Epithelial cell of proximal tubule (primary cell): ENCODE results near the gene TSHB. TPM values are rescaled to one million over a fixed set of nuclear protein-coding genes. Genes with fewer than 3 reads are reported as not detected.
"Not testable (repeated sequence)": the region's sequence is repeated elsewhere in the genome, so short reads cannot be mapped to it uniquely, and the experiment has no call there.

Experiments used
- DNase-seq: peaks from one replicate; pipeline ENCODE4 v3.0.0-alpha.2; 2011; ENCODE audit warnings: low read depth
- H3K4me3 ChIP-seq: 2 replicates; pipeline ENCODE4 v1.5.1; 2011; ENCODE audit warnings: low read depth, mild to moderate bottlenecking, low read length
- total RNA-seq: library from RNA; depleted of rRNA; stranded (reverse); fragments of >200 nt; gene quantifications from 2 replicates; pipeline ENCODE4 v1.2.3, GENCODE V29; 2015
- TF ChIP-seq, protein P1 (sequence below): conservative IDR thresholded peaks from 2 replicates; pipeline ENCODE4 v1.5.1; 2012; ENCODE audit warnings: low read depth, mild to moderate bottlenecking, low read length

The TSHB gene
- total RNA-seq, 1 donor from 2014 or later: not detected

DNA sequence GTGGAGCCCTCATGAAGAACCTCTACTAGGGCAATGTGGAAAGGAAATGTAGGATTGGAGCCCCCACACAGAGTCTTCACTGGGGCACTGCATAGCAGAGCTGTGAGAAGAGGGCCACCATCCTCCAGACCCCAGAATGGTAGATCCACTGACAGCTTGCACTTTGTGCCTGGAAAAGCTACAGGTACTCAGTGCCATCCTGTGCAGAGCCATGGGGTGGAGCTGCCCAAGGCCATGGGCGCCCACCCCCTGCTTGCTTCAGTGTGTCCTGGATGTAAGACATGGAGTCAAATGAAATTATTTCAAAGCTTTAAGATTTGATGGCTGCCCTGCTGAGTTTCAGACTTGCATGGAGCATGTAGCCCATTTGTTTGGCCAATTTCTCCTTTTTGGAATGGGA lies 17.2 kb upstream of the TSHB start:
- TF ChIP-seq, protein P1, sequence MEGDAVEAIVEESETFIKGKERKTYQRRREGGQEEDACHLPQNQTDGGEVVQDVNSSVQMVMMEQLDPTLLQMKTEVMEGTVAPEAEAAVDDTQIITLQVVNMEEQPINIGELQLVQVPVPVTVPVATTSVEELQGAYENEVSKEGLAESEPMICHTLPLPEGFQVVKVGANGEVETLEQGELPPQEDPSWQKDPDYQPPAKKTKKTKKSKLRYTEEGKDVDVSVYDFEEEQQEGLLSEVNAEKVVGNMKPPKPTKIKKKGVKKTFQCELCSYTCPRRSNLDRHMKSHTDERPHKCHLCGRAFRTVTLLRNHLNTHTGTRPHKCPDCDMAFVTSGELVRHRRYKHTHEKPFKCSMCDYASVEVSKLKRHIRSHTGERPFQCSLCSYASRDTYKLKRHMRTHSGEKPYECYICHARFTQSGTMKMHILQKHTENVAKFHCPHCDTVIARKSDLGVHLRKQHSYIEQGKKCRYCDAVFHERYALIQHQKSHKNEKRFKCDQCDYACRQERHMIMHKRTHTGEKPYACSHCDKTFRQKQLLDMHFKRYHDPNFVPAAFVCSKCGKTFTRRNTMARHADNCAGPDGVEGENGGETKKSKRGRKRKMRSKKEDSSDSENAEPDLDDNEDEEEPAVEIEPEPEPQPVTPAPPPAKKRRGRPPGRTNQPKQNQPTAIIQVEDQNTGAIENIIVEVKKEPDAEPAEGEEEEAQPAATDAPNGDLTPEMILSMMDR: no peak
- DNase-seq: no peak
- H3K4me3 ChIP-seq: no peak overlapping the region

DNA sequence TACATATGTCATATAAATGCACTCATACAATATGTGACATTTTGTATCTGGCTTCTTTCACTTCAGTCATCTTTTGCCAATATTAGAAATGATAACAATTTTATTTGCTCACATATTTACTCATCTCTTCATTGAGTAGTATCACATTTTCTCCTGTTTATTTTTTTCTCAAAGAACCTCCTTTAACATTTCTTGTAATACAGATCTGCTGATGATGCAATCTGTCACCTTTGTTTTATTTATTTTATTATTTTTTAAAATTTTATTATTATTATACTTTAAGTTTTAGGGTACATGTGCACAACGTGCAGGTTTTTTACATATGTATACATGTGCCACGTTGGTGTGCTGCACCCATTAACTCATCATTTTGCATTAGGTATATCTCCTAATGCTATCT lies 15.8 kb upstream of the TSHB start:
- no peak for DNase-seq
- TF ChIP-seq, protein P1: no peak
- no peak overlapping the region for H3K4me3 ChIP-seq

DNA sequence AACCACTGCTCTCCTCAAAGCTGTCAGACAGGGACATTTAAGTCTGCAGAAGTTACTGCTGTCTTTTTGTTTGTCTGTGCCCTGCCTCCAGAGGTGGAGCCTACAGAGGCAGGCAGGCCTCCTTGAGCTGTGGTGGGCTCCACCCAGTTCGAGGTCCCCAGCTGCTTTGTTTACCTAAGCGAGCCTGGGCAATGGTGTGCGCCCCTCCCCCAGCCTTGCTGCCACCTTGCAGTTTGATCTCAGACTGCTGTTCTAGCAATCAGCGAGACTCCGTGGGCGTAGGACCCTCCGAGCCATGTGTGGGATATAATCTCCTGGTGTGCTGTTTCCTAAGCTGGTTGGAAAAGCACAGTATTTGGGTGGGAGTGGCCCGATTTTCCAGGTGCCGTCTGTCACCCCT lies 10.1 kb upstream of the TSHB start:
- not testable (repeated sequence) for DNase-seq, H3K4me3 ChIP-seq

DNA sequence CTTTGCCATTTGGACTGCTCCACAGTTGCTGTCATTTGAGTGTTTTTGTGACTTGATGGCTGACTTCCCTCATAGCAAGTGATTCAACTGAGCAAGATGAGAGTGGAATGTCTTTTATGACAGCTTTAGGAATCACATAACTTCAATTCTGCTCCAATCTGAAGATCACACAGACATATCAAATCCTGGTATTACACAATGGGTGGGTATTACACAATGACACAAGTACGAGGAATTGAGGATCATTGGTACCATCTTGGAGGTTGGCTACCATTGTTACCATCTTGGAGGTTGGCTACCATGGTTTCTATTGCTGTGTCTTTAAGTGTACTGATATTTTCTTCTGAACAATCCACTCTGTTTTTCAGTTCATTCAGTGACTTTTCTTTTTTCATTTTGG lies 8.5 kb upstream of the TSHB start:
- TF ChIP-seq, protein P1: no peak
- no peak overlapping the region for H3K4me3 ChIP-seq
- DNase-seq: no peak

DNA sequence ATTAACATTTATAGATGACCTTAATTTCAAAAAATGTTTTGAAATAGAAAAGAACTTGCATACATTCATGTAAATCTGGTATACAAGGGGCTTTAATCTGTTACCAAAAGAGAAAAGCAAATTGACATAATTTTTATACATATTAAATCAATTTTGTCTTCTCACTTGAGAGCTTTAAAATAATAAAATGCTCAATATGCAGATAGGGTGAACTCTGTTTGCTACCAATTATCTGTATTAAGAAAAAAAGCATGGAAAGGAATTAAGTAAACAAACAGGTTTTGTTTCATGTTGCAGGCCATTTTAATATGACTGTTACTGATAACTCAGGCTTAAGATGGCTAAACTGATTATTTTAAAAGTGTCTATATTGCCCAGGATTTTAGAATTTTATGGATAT lies 6.0 kb upstream of the TSHB start:
- TF ChIP-seq, protein P1: no peak
- no peak for DNase-seq

DNA sequence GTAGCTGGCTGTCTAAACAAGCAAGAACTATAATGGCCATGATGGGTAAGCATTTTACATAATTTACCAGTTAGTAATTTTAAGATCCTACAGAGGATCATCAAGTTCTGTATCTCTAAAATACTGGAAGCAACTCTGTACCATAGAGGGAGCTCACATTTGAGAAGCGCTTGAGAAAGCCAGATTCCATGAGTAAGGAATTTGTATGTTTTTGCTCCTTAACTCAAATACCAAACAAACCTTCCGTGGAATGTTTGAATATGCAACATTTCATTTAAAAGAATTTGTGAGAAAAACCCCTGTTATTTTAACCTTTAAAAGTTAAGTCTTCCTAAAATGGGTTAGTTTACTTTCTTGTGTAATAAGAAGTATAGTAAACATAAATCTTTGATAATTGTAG lies 2.0 kb downstream of the TSHB start:
- DNase-seq: no peak
- no peak overlapping the region for H3K4me3 ChIP-seq
- TF ChIP-seq, protein P1: no peak

More for the DNA sequence above, 6.0 kb upstream of the TSHB start:
- no peak overlapping the region for H3K4me3 ChIP-seq

DNA sequence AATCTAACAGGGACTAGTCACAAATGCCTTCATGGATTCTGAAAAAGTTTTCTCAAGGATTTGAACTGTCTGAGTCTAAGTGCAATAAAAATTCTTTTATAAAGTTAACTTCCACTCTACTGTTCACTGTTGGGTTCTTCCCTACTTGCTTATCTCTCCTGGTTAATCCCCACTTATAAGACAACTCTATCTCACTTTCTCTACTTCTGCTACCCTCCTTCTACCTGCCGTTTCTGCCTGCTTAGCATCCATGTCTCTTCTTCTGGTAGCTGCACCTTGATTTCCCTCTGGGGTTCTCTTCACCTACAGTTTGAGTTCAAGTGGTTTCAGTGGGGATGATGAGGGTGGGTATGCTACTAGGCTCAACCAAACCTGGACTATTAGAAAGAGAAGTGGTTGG lies 6.0 kb downstream of the TSHB start:
- no peak for DNase-seq
- TF ChIP-seq, protein P1: no peak
- H3K4me3 ChIP-seq: no peak overlapping the region
